Myocyte (in vitro differentiated cells): ENCODE data around the gene KRT79. TPM values are rescaled to one million over a fixed set of nuclear protein-coding genes. Genes with fewer than 3 reads are reported as not detected.
"Not testable (repeated sequence)": the region's sequence is repeated elsewhere in the genome, so short reads cannot be mapped to it uniquely, and the experiment has no call there.

Source experiments
- DNase-seq: peaks from one replicate; pipeline ENCODE4 v3.0.0-alpha.2; 2012; ENCODE audit warnings: low read depth
- polyA plus RNA-seq: library from polyadenylated mRNA; unstranded; fragments of >200 nt; gene quantifications from one replicate; pipeline ENCODE4 v1.2.1, GENCODE V29; 2012; ENCODE audit warnings: missing spikeins
- total RNA-seq: library from RNA; depleted of rRNA; stranded (reverse); fragments of >200 nt; gene quantifications from 2 replicates; pipeline ENCODE4 v1.2.3, GENCODE V29; 2014

KRT79 gene
- total RNA-seq: not detected in 2 replicates
- polyA plus RNA-seq: 0.04 TPM

GRCh38 chr12:52833922-52834726, at the start of gene KRT79:
KRT79 (minus strand) TSS chr12:52834311; CDS start chr12:52834260, 51 bp downstream.
- no peak for DNase-seq

- not testable (repeated sequence) for DNase-seq
These were observed 46.4 kb upstream of the KRT79 start for GRCh38 chr12:52880499-52880898.

GRCh38 chr12:52879394-52880351, 45.6 kb upstream of the KRT79 start:
- DNase-seq: peak; percentile 87

- no peak for DNase-seq
These were observed 44.6 kb upstream of the KRT79 start for GRCh38 chr12:52878507-52879393.

GRCh38 chr12:52877242-52877641, 43.1 kb upstream of the KRT79 start:
- DNase-seq: no peak

- no peak for DNase-seq
These were observed 42.3 kb upstream of the KRT79 start for GRCh38 chr12:52876372-52876771.

- no peak for DNase-seq
These were observed 40.7 kb upstream of the KRT79 start for GRCh38 chr12:52874573-52875435.

GRCh38 chr12:52873832-52874572, 39.9 kb upstream of the KRT79 start:
- DNase-seq: peak; percentile 89

GRCh38 chr12:52873513-52873831, 39.4 kb upstream of the KRT79 start:
- no peak for DNase-seq

GRCh38 chr12:52872644-52873389, 38.7 kb upstream of the KRT79 start:
- DNase-seq: no peak

GRCh38 chr12:52871291-52872039, 37.4 kb upstream of the KRT79 start:
- DNase-seq: peak; percentile 62

GRCh38 chr12:52870361-52871290, 36.5 kb upstream of the KRT79 start:
- DNase-seq: no peak

- no peak for DNase-seq
These were observed 33.5 kb upstream of the KRT79 start for GRCh38 chr12:52867642-52868041.

- no peak for DNase-seq
These were observed 33.0 kb upstream of the KRT79 start for GRCh38 chr12:52867152-52867551.

- DNase-seq: peak; percentile 77
These were observed 31.2 kb upstream of the KRT79 start for GRCh38 chr12:52865090-52865944.

GRCh38 chr12:52862023-52862422, 27.9 kb upstream of the KRT79 start:
- DNase-seq: no peak
